CD14-positive monocyte (primary cell): ENCODE measurements around the gene CTAGE4. TPM values are rescaled to one million over a fixed set of nuclear protein-coding genes. Genes with fewer than 3 reads are reported as not detected.
"Not testable (repeated sequence)": the region's sequence is repeated elsewhere in the genome, so short reads cannot be mapped to it uniquely, and the experiment has no call there.

ENCODE experiments used
- DNase-seq, 3 donors: peaks; one replicate each; pipeline ENCODE4 v3.0.0-alpha.2; 2011 to 2022
- H2AFZ ChIP-seq: 2 replicates; pipeline ENCODE4 v1.6.0; 2012; ENCODE audit warnings: mild to moderate bottlenecking, low read depth, low read length, inconsistent platforms; ENCODE audit not compliant: insufficient read depth, poor library complexity, severe bottlenecking
- H3K27ac ChIP-seq, 2 donors: 1 replicate in 1 of 2; 2 replicates in 1 of 2; pipeline ENCODE4 v1.5.1; 2012 to 2013; ENCODE audit warnings: low read length in 2 of 2, control low read depth in 1 of 2, inconsistent platforms in 1 of 2, low read depth in 1 of 2, mild to moderate bottlenecking in 1 of 2
- H3K27me3 ChIP-seq, 2 donors: one replicate each; pipeline versions ENCODE4 v1.6.0 to v1.6.1; 2011 to 2013; ENCODE audit warnings: low read length in 2 of 2; ENCODE audit not compliant: control insufficient read depth in 2 of 2, insufficient read depth in 2 of 2
- H3K36me3 ChIP-seq, 2 donors: replicated peaks in 1 of 2; 1 replicate in 1 of 2; 2 replicates in 1 of 2; pipeline versions ENCODE4 v1.5.1 to v1.6.1; 2012 to 2013; ENCODE audit warnings: low read length in 2 of 2, control low read depth in 1 of 2, inconsistent platforms in 1 of 2, mild to moderate bottlenecking in 1 of 2; ENCODE audit not compliant: insufficient read depth in 2 of 2, control insufficient read depth in 1 of 2
- H3K4me1 ChIP-seq, 2 donors: 1 replicate in 1 of 2; 2 replicates in 1 of 2; pipeline versions ENCODE4 v1.5.1 to v1.6.1; 2012 to 2013; ENCODE audit warnings: low read length in 2 of 2, control low read depth in 1 of 2, inconsistent platforms in 1 of 2, mild to moderate bottlenecking in 1 of 2, moderate library complexity in 1 of 2; ENCODE audit not compliant: insufficient read depth in 2 of 2, control insufficient read depth in 1 of 2
- H3K4me2 ChIP-seq: replicated peaks from 2 replicates; pipeline ENCODE3; 2012; ENCODE audit warnings: low read length, moderate library complexity, mild to moderate bottlenecking; ENCODE audit not compliant: poor library complexity, severe bottlenecking; ENCODE audit errors: extremely low read depth
- H3K4me3 ChIP-seq, 3 experiments: fragments of 200-600 bp in 1 of 3; sonication (generic) in 1 of 3; replicated peaks in 1 of 3; 1 replicate in 2 of 3; 2 replicates in 1 of 3; pipeline ENCODE4 v1.5.1; 2011 to 2013; ENCODE audit warnings: low read length in 3 of 3, mild to moderate bottlenecking in 3 of 3, control low read depth in 2 of 3, low read depth in 2 of 3, inconsistent platforms in 1 of 3, moderate library complexity in 1 of 3
- H3K79me2 ChIP-seq: 2 replicates; pipeline ENCODE4 v1.6.0; 2012; ENCODE audit warnings: mild to moderate bottlenecking, control low read depth, inconsistent platforms, low read length, moderate library complexity; ENCODE audit not compliant: insufficient read depth
- H3K9ac ChIP-seq: 2 replicates; pipeline ENCODE4 v1.6.0; 2017; ENCODE audit warnings: low read length, mild to moderate bottlenecking; ENCODE audit not compliant: insufficient read depth, poor library complexity, severe bottlenecking
- H3K9me3 ChIP-seq, 2 donors: replicated peaks in 1 of 2; 1 replicate in 1 of 2; 2 replicates in 1 of 2; pipeline versions ENCODE4 v1.5.1 to v1.6.1; 2012 to 2013; ENCODE audit warnings: low read length in 2 of 2, control low read depth in 1 of 2; ENCODE audit not compliant: control insufficient read depth in 1 of 2, insufficient read depth in 1 of 2
- H4K20me1 ChIP-seq: 2 replicates; pipeline ENCODE4 v1.6.0; 2012; ENCODE audit warnings: mild to moderate bottlenecking, low read length, control low read depth, moderate library complexity; ENCODE audit not compliant: insufficient read depth
- H3K27ac Mint-ChIP-seq, 7 donors: one replicate each; pipeline ENCODE4 v1.8.0; 2020; ENCODE audit warnings: mild to moderate bottlenecking in 7 of 7, mixed read lengths in 7 of 7, moderate library complexity in 6 of 7, inconsistent platforms in 2 of 7
- H3K27me3 Mint-ChIP-seq, 3 donors: one replicate each; pipeline ENCODE4 v1.8.0; 2021 to 2022; ENCODE audit warnings: low read depth in 3 of 3, mild to moderate bottlenecking in 3 of 3, mixed read lengths in 3 of 3, moderate library complexity in 3 of 3, inconsistent platforms in 1 of 3
- H3K36me3 Mint-ChIP-seq, 2 donors: one replicate each; pipeline ENCODE4 v1.8.0; 2020; ENCODE audit warnings: mixed read lengths in 2 of 2, inconsistent platforms in 1 of 2, mild to moderate bottlenecking in 1 of 2
- H3K4me1 Mint-ChIP-seq: one replicate; pipeline ENCODE4 v1.8.0; 2020; ENCODE audit warnings: mild to moderate bottlenecking, mixed read lengths
- H3K4me3 Mint-ChIP-seq, 2 donors: one replicate each; pipeline ENCODE4 v1.8.0; 2020; ENCODE audit warnings: mild to moderate bottlenecking in 2 of 2, mixed read lengths in 2 of 2, moderate library complexity in 1 of 2
- H3K9me3 Mint-ChIP-seq, 7 donors: one replicate each; pipeline ENCODE4 v1.8.0; 2020 to 2022; ENCODE audit warnings: mixed read lengths in 7 of 7, mild to moderate bottlenecking in 6 of 7, moderate library complexity in 6 of 7, inconsistent platforms in 2 of 7
- WGBS: methylation state at CpG from one replicate; pipeline ENCODE4 v1.1.5; 2013; ENCODE audit warnings: missing lambda C conversion rate; ENCODE audit not compliant: insufficient coverage; 5-methylcytosine and 5-hydroxymethylcytosine counted together
- intact Hi-C, 2 donors: fragments of 100-400 bp; cut with micrococcal nuclease; formaldehyde crosslinking; loops; one replicate each; pipeline versions ENCODE4 v1.15.0 to v1.15.1; 2023
- polyA plus RNA-seq, 3 donors: library from polyadenylated mRNA; depleted of rRNA in 1 of 3; unstranded in 2 of 3; stranded (reverse) in 1 of 3; fragments of 300-500 nt in 2 of 3; fragments of >200 nt in 1 of 3; fragmentation: Illumina TruSeq in 2 of 3; gene quantifications; 1 replicate in 2 of 3; 2 replicates in 1 of 3; pipeline ENCODE4 v1.2.3, GENCODE V29; 2012 to 2021

Gene CTAGE4
- polyA plus RNA-seq, 3 donors: not detected

DNA sequence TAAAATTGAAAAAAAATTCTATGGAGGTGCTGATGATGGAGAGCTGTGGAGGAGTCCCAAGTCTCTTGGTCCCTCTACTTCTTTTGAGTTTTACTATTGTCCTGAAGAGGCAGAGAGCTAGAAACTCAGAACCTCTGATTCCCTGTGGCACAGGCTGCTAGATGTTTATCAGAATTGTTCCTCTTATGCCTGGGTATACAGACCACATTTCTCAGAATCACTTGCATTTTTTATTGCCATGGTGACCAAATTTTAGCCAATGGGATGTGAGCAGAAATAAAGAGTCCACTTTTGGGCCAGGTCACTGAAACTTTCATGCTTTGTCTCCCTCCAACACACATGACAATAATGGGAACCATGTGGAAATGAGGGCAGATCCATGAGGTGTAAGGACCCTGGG, 40.4 kb downstream of the CTAGE4 start:
- H3K79me2 ChIP-seq, H3K27ac Mint-ChIP-seq, intact Hi-C loops, H3K9me3 ChIP-seq, H4K20me1 ChIP-seq, H3K27ac ChIP-seq, H3K4me3 Mint-ChIP-seq, H3K36me3 Mint-ChIP-seq, H3K27me3 ChIP-seq, H3K4me2 ChIP-seq, H3K4me1 Mint-ChIP-seq, H3K4me1 ChIP-seq, H3K27me3 Mint-ChIP-seq, H3K9me3 Mint-ChIP-seq, H2AFZ ChIP-seq, H3K36me3 ChIP-seq, H3K9ac ChIP-seq, H3K4me3 ChIP-seq, DNase-seq: not testable (repeated sequence)

DNA sequence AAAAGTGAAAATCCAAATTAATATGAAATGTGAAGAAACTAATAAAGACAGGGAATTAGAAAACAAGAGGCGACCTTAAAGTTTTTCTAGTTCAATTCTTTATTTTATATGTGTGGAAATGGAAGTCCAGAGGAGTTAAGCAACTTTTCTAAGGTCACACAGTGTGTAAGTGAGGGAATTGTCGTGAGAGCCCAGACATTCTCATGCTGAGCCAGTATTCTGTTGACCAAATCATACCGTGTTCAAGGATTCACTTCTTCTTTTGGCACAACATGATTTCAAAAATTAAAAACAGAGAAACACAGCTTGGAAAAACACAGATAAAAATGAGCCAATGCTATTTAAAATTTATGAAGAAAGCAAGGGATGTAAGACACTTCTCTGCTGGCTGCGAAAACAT, 43.6 kb downstream of the CTAGE4 start:
- H2AFZ ChIP-seq, H3K27ac ChIP-seq, H3K79me2 ChIP-seq, intact Hi-C loops, H3K27ac Mint-ChIP-seq, H3K27me3 Mint-ChIP-seq, H3K36me3 Mint-ChIP-seq, H3K4me3 Mint-ChIP-seq, H3K9me3 Mint-ChIP-seq, H3K9ac ChIP-seq, H3K27me3 ChIP-seq, H3K4me2 ChIP-seq, H3K36me3 ChIP-seq, H3K4me1 Mint-ChIP-seq, H4K20me1 ChIP-seq, H3K9me3 ChIP-seq, H3K4me1 ChIP-seq, H3K4me3 ChIP-seq, DNase-seq: not testable (repeated sequence)
- no CpG with 5 or more reads among the region's 4 CpGs for WGBS

DNA sequence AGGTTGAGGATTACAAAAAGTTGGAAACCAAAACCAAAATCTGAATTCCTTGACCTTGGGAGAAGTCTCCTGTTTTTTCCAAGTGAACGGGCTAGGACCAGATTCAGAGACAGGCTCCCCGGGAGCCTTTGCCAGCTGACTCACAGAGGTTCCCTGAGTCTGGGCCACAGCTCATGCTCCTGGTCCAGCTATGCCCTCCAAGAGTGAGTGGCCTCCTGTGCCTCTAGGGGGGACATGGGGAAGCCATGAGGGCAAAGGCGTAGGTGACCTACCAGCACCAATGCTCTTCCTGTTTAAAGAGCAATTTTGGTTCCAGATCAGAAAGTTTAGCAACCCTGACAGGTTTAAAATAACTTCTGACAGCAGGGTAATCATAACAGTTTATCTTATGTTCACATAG, 45.5 kb downstream of the CTAGE4 start:
- H4K20me1 ChIP-seq, H3K27me3 Mint-ChIP-seq, H3K4me3 Mint-ChIP-seq, H3K27ac Mint-ChIP-seq, H3K9me3 Mint-ChIP-seq, H3K4me1 Mint-ChIP-seq, H3K4me3 ChIP-seq, H3K36me3 ChIP-seq, H3K4me2 ChIP-seq, H2AFZ ChIP-seq, H3K9me3 ChIP-seq, H3K4me1 ChIP-seq, DNase-seq, H3K36me3 Mint-ChIP-seq, H3K27me3 ChIP-seq, H3K27ac ChIP-seq, H3K79me2 ChIP-seq, intact Hi-C loops, H3K9ac ChIP-seq: not testable (repeated sequence)
- no CpG with 5 or more reads among the region's 3 CpGs for WGBS

- H3K27me3 ChIP-seq, DNase-seq, H3K27ac ChIP-seq, H3K9ac ChIP-seq, intact Hi-C loops, H3K4me2 ChIP-seq, H3K79me2 ChIP-seq, H3K4me1 ChIP-seq, H2AFZ ChIP-seq, H3K36me3 Mint-ChIP-seq, H3K4me3 Mint-ChIP-seq, H3K9me3 ChIP-seq, H4K20me1 ChIP-seq, H3K36me3 ChIP-seq, H3K27ac Mint-ChIP-seq, H3K27me3 Mint-ChIP-seq, H3K4me3 ChIP-seq, H3K9me3 Mint-ChIP-seq, H3K4me1 Mint-ChIP-seq: not testable (repeated sequence)
- WGBS: no CpG with 5 or more reads among the region's 2 CpGs
Measured at GRCh38 chr7:144231027-144231426, 47.8 kb downstream of the CTAGE4 start.

- H3K36me3 Mint-ChIP-seq, H3K4me1 Mint-ChIP-seq, H3K9me3 ChIP-seq, DNase-seq, H3K4me2 ChIP-seq, H3K27me3 ChIP-seq, H3K9ac ChIP-seq, H2AFZ ChIP-seq, H3K4me3 Mint-ChIP-seq, H3K27ac Mint-ChIP-seq, H4K20me1 ChIP-seq, H3K4me3 ChIP-seq, H3K79me2 ChIP-seq, H3K9me3 Mint-ChIP-seq, H3K36me3 ChIP-seq, H3K4me1 ChIP-seq, H3K27ac ChIP-seq, H3K27me3 Mint-ChIP-seq, intact Hi-C loops: not testable (repeated sequence)
- no CpG with 5 or more reads among the region's 1 CpG for WGBS
Measured at GRCh38 chr7:144233039-144233438, 49.8 kb downstream of the CTAGE4 start.
